ENCODE measurements around the gene JARID2.

JARID2 gene

DNA sequence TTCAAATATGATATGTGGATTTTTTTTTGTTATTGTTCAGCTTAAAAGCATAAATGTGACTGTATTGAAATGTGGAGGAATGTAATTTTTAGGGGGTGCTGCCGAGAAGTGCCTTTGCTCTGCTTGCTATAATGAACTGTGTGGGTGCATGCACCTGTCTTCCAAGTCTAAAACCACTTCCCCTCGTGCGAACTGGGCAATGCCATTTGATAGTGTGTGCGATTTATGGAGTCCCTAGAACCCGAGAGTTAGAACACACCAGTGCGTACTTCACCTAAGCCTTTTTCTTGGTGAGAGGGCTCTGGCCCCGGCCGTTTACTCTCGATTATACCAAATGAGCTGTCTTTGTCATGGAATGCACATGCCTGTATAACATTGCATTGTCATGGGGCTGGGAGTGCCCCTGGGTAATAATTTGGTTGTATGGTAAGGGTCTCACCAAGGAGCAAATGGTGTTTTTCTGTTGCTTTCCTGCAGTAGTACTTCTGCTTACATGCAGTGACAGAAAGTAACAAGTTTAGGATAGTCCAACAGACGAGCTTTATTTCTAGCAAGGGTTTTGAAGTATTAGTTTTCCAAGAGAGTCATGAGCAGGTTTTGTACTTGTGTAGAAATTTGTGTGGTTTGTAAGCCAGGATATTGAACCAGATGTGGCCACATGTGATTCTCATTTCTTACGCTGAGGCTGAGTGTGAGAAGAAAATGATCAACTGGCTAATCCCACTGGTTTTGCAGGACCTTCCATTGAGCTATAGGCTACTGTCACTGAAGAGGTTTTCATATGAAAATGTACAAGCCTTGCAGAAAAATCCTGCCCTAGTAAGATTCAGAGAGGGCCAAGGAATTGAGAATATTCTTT is 244.6 kb downstream of the JARID2 start:
- H3K36me3 ChIP-seq (ENCODE audit: control insufficient read depth in 1 of 2, insufficient read depth in 2 of 2, low read length in 2 of 2) = peaks cover 13 to 26% of the 10 kb centered on the region in 2 donors
- H3K9me3 ChIP-seq (ENCODE audit: control insufficient read depth in 1 of 2, low read length in 2 of 2) = no peaks in the 10 kb centered on the region
- H3K9ac ChIP-seq (ENCODE audit: low read depth in 1 of 2, low read length in 2 of 2) = no peak overlapping the region
- peaks cover 9 to 22% of the 10 kb centered on the region in 2 donors for H3K4me1 ChIP-seq (ENCODE audit: control insufficient read depth in 1 of 2, insufficient read depth in 2 of 2, low read length in 2 of 2)
- no peak overlapping the region for H3K4me3 ChIP-seq (ENCODE audit: low read depth in 1 of 2, low read length in 2 of 2)
- no peak overlapping the region for H3K27ac ChIP-seq (ENCODE audit: low read depth, low read length)
- no peaks in the 10 kb centered on the region for H3K27me3 ChIP-seq (ENCODE audit: control insufficient read depth in 1 of 2, insufficient read depth in 2 of 2, low read length in 2 of 2)

GRCh38 chr6:15491255-15491985 is 245.6 kb downstream of the JARID2 start:
- peaks cover 9 to 22% of the 10 kb centered on the region in 2 donors for H3K4me1 ChIP-seq (ENCODE audit: control insufficient read depth in 1 of 2, insufficient read depth in 2 of 2, low read length in 2 of 2)
- no peaks in the 10 kb centered on the region for H3K9me3 ChIP-seq (ENCODE audit: control insufficient read depth in 1 of 2, low read length in 2 of 2)
- peaks cover 15 to 33% of the 10 kb centered on the region in 2 donors for H3K36me3 ChIP-seq (ENCODE audit: control insufficient read depth in 1 of 2, insufficient read depth in 2 of 2, low read length in 2 of 2)
- H3K9ac ChIP-seq (ENCODE audit: low read depth in 1 of 2, low read length in 2 of 2) = peak overlapping the region in 1 of 2 donors; percentile 1
- no peak overlapping the region for H3K4me3 ChIP-seq (ENCODE audit: low read depth in 1 of 2, low read length in 2 of 2)
- H3K27me3 ChIP-seq (ENCODE audit: control insufficient read depth in 1 of 2, insufficient read depth in 2 of 2, low read length in 2 of 2) = no peaks in the 10 kb centered on the region
- H3K27ac ChIP-seq (ENCODE audit: low read depth, low read length) = no peak overlapping the region

DNA sequence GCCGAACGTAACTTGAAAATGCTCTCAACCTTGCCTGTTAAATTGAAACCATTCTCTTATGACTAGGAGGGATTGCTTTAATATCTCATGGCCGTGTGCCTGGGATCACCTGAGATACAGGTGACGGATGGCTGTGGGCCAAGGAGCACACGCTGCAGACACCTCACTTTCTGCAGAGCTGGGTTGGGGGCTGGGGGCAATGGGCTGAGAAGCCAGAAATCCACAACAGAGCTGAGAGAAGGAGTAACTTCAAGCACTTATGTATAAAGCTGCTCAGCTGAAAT is 246.1 kb downstream of the JARID2 start:
- H3K27ac ChIP-seq (ENCODE audit: low read depth, low read length) = no peak overlapping the region

DNA sequence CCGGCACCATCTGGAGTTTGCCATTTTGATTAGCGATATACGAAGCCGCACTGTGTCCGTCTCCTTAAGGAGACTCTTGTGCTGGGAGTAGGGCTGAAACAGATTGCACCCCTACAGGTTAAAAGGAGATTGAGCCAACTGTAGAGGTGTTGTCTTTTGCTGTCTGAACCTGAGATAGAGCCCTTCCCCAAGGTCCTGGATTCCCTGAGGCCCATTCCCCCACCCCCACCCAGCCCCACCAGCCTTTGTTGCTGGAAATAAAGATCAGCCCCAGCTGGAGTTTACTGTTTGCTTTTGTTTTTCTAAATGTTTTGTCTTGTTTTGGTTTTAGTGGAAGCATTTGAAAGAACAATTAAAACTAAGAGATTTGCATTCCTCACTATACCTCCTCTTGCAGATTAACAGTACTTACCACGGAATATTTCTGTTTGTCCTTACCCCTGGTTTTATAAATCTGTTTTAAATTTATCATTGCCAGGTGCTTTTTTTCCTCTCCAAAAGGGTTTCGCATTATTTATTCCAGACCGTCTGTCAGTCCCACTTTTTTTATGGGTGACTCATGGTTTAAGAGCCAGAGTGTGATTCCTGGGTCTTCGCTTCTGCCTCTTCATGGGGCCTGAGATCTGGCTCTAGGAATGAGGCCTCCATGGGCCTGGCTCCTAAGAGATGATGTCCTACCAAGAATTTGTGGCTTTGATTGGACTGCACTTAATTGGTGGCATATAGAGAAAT is 247.7 kb downstream of the JARID2 start:
- H3K9ac ChIP-seq (ENCODE audit: low read depth in 1 of 2, low read length in 2 of 2) = no peak overlapping the region
- no peak overlapping the region for H3K27ac ChIP-seq (ENCODE audit: low read depth, low read length)
- peaks cover 15 to 32% of the 10 kb centered on the region in 2 donors for H3K36me3 ChIP-seq (ENCODE audit: control insufficient read depth in 1 of 2, insufficient read depth in 2 of 2, low read length in 2 of 2)
- H3K9me3 ChIP-seq (ENCODE audit: control insufficient read depth in 1 of 2, low read length in 2 of 2) = no peaks in the 10 kb centered on the region
- peaks cover 9 to 22% of the 10 kb centered on the region in 2 donors for H3K4me1 ChIP-seq (ENCODE audit: control insufficient read depth in 1 of 2, insufficient read depth in 2 of 2, low read length in 2 of 2)
- H3K4me3 ChIP-seq (ENCODE audit: low read depth in 1 of 2, low read length in 2 of 2) = no peak overlapping the region
- no peaks in the 10 kb centered on the region for H3K27me3 ChIP-seq (ENCODE audit: control insufficient read depth in 1 of 2, insufficient read depth in 2 of 2, low read length in 2 of 2)

More for the DNA sequence above, 246.1 kb downstream of the JARID2 start:
- H3K4me1 ChIP-seq (ENCODE audit: control insufficient read depth in 1 of 2, insufficient read depth in 2 of 2, low read length in 2 of 2) = peaks cover 9 to 22% of the 10 kb centered on the region in 2 donors
- peaks cover 15 to 37% of the 10 kb centered on the region in 2 donors for H3K36me3 ChIP-seq (ENCODE audit: control insufficient read depth in 1 of 2, insufficient read depth in 2 of 2, low read length in 2 of 2)
- H3K9ac ChIP-seq (ENCODE audit: low read depth in 1 of 2, low read length in 2 of 2) = no peak overlapping the region
- no peaks in the 10 kb centered on the region for H3K9me3 ChIP-seq (ENCODE audit: control insufficient read depth in 1 of 2, low read length in 2 of 2)
- no peak overlapping the region for H3K4me3 ChIP-seq (ENCODE audit: low read depth in 1 of 2, low read length in 2 of 2)
- H3K27me3 ChIP-seq (ENCODE audit: control insufficient read depth in 1 of 2, insufficient read depth in 2 of 2, low read length in 2 of 2) = no peaks in the 10 kb centered on the region

DNA sequence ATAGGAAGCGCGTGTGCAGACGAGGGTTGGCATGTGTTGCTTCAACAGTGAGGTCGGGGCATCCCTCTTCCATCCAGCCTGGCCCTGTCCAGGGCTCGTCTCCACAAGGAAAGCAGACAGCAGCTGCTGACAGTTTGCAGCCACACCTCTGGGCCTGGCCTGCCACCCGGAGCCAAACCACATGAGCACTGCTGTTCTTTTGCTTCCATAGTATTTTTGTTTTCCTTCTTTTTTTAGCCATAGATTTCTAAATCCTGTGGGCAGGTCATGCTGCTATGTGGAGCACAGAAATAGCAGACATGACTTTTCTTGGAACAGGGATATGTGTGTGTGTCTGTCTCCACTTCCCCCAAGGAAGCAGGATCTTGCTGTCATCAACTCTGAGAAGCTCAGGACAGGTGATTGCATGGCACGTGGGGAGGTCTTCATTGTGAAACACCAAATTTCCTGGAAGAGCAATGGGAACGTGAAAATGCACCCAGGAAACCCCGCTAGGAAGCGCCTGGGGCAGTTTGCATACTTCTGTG is 249.6 kb downstream of the JARID2 start:
- Histone ChIP-seq H3K4me3 (ENCODE audit: low read depth in 1 of 2, low read length in 2 of 2) (no peak overlapping the region), H3K27ac (ENCODE audit: low read depth, low read length) (no peak overlapping the region), H3K9me3 (ENCODE audit: control insufficient read depth in 1 of 2, low read length in 2 of 2) (no peaks in the 10 kb centered on the region), H3K27me3 (ENCODE audit: control insufficient read depth in 1 of 2, insufficient read depth in 2 of 2, low read length in 2 of 2) (no peaks in the 10 kb centered on the region), H3K36me3 (ENCODE audit: control insufficient read depth in 1 of 2, insufficient read depth in 2 of 2, low read length in 2 of 2) (peaks cover 17 to 37% of the 10 kb centered on the region in 2 donors), H3K4me1 (ENCODE audit: control insufficient read depth in 1 of 2, insufficient read depth in 2 of 2, low read length in 2 of 2) (peaks cover 9 to 13% of the 10 kb centered on the region in 2 donors), H3K9ac (ENCODE audit: low read depth in 1 of 2, low read length in 2 of 2) (no peak overlapping the region)

- Histone ChIP-seq H3K4me1 (ENCODE audit: control insufficient read depth in 1 of 2, insufficient read depth in 2 of 2, low read length in 2 of 2) (peaks cover 2 to 9% of the 10 kb centered on the region in 2 donors), H3K4me3 (ENCODE audit: low read depth in 1 of 2, low read length in 2 of 2) (no peak overlapping the region), H3K9ac (ENCODE audit: low read depth in 1 of 2, low read length in 2 of 2) (no peak overlapping the region), H3K36me3 (ENCODE audit: control insufficient read depth in 1 of 2, insufficient read depth in 2 of 2, low read length in 2 of 2) (peaks cover 22 to 45% of the 10 kb centered on the region in 2 donors), H3K27ac (ENCODE audit: low read depth, low read length) (no peak overlapping the region), H3K9me3 (ENCODE audit: control insufficient read depth in 1 of 2, low read length in 2 of 2) (no peaks in the 10 kb centered on the region), H3K27me3 (ENCODE audit: control insufficient read depth in 1 of 2, insufficient read depth in 2 of 2, low read length in 2 of 2) (no peaks in the 10 kb centered on the region)
These were observed 250.7 kb downstream of the JARID2 start for GRCh38 chr6:15496345-15497131.

- Histone ChIP-seq H3K27ac (ENCODE audit: low read depth, low read length) (no peak overlapping the region), H3K27me3 (ENCODE audit: control insufficient read depth in 1 of 2, insufficient read depth in 2 of 2, low read length in 2 of 2) (no peaks in the 10 kb centered on the region), H3K4me3 (ENCODE audit: low read depth in 1 of 2, low read length in 2 of 2) (no peak overlapping the region), H3K36me3 (ENCODE audit: control insufficient read depth in 1 of 2, insufficient read depth in 2 of 2, low read length in 2 of 2) (peaks cover 24 to 51% of the 10 kb centered on the region in 2 donors), H3K9ac (ENCODE audit: low read depth in 1 of 2, low read length in 2 of 2) (no peak overlapping the region), H3K9me3 (ENCODE audit: control insufficient read depth in 1 of 2, low read length in 2 of 2) (no peaks in the 10 kb centered on the region), H3K4me1 (ENCODE audit: control insufficient read depth in 1 of 2, insufficient read depth in 2 of 2, low read length in 2 of 2) (no peaks in the 10 kb centered on the region)
These were observed 252.8 kb downstream of the JARID2 start for GRCh38 chr6:15498640-15499039.

- Histone ChIP-seq H3K9me3 (ENCODE audit: control insufficient read depth in 1 of 2, low read length in 2 of 2) (no peaks in the 10 kb centered on the region), H3K4me3 (ENCODE audit: low read depth in 1 of 2, low read length in 2 of 2) (no peak overlapping the region), H3K36me3 (ENCODE audit: control insufficient read depth in 1 of 2, insufficient read depth in 2 of 2, low read length in 2 of 2) (peaks cover 24 to 51% of the 10 kb centered on the region in 2 donors), H3K27me3 (ENCODE audit: control insufficient read depth in 1 of 2, insufficient read depth in 2 of 2, low read length in 2 of 2) (no peaks in the 10 kb centered on the region), H3K4me1 (ENCODE audit: control insufficient read depth in 1 of 2, insufficient read depth in 2 of 2, low read length in 2 of 2) (no peaks in the 10 kb centered on the region), H3K9ac (ENCODE audit: low read depth in 1 of 2, low read length in 2 of 2) (no peak overlapping the region), H3K27ac (ENCODE audit: low read depth, low read length) (no peak overlapping the region)
These were observed 253.3 kb downstream of the JARID2 start for GRCh38 chr6:15499125-15499524.

DNA sequence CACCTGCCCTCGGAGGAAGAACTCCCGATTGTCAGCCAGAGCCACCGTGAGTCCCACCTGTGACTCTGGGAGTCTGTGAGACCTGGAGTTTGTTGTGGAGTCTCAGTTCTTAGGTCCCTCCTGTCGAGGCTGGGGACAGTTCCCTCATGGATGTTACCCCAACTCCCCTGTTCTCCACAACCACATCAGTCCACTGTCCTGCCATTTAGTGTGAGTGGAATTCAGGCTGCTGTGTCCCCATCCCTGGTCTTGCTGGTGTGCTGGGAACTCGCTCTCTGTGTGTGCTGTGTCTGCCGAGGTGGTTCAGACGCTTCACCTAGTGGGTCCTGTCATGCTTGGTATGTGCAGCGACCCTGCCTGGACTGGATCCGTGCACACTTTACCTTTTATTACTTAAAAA is 253.7 kb downstream of the JARID2 start:
- H3K27me3 ChIP-seq (ENCODE audit: control insufficient read depth in 1 of 2, insufficient read depth in 2 of 2, low read length in 2 of 2) = no peaks in the 10 kb centered on the region
- no peak overlapping the region for H3K27ac ChIP-seq (ENCODE audit: low read depth, low read length)
- no peaks in the 10 kb centered on the region for H3K4me1 ChIP-seq (ENCODE audit: control insufficient read depth in 1 of 2, insufficient read depth in 2 of 2, low read length in 2 of 2)
- H3K36me3 ChIP-seq (ENCODE audit: control insufficient read depth in 1 of 2, insufficient read depth in 2 of 2, low read length in 2 of 2) = peaks cover 24 to 51% of the 10 kb centered on the region in 2 donors
- no peak overlapping the region for H3K4me3 ChIP-seq (ENCODE audit: low read depth in 1 of 2, low read length in 2 of 2)
- no peak overlapping the region for H3K9ac ChIP-seq (ENCODE audit: low read depth in 1 of 2, low read length in 2 of 2)
- H3K9me3 ChIP-seq (ENCODE audit: control insufficient read depth in 1 of 2, low read length in 2 of 2) = no peaks in the 10 kb centered on the region

Data from duodenal mucosa (tissue), 2 donors.